Measurements from ENCODE around the gene APCDD1L.

DNA sequence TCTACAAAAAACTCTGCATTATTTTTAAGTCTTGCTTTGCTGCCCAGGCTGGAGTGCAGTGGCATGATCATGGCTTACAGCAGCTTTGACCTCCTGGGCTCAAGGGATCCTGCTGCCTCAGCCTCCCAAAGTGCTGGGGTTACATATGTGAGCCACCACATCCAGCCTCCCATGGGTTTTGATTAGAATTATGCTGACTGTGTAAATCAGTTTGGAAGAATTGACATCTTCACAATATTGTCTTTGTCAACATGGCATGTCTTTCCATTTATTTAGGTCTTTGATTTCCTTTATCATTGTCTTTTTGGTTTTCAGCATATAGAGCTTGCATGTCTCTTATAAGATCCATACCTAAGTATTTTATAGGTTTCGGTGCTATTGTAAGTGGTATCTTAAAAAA lies 13.2 kb upstream of the APCDD1L start:
- TF ChIP-seq, protein P1, sequence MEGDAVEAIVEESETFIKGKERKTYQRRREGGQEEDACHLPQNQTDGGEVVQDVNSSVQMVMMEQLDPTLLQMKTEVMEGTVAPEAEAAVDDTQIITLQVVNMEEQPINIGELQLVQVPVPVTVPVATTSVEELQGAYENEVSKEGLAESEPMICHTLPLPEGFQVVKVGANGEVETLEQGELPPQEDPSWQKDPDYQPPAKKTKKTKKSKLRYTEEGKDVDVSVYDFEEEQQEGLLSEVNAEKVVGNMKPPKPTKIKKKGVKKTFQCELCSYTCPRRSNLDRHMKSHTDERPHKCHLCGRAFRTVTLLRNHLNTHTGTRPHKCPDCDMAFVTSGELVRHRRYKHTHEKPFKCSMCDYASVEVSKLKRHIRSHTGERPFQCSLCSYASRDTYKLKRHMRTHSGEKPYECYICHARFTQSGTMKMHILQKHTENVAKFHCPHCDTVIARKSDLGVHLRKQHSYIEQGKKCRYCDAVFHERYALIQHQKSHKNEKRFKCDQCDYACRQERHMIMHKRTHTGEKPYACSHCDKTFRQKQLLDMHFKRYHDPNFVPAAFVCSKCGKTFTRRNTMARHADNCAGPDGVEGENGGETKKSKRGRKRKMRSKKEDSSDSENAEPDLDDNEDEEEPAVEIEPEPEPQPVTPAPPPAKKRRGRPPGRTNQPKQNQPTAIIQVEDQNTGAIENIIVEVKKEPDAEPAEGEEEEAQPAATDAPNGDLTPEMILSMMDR (IDR thresholded peaks at IDR 0.05; ENCODE audit: poor library complexity) = no peak
- TF ChIP-seq EZH2 (IDR thresholded peaks at IDR 0.05; ENCODE audit: borderline replicate concordance) (no peak), EZH2phosphoT487 (IDR thresholded peaks at IDR 0.05; ENCODE audit: low read depth, severe bottlenecking, unreplicated experiment) (no peak)
